Mononuclear cell (primary cell): ENCODE data around the gene U2AF2. TPM values are rescaled to one million over a fixed set of nuclear protein-coding genes. Genes with fewer than 3 reads are reported as not detected.

ENCODE experiments used
- total RNA-seq: library from RNA; depleted of rRNA; stranded (reverse); fragments of >200 nt; gene quantifications from one replicate; pipeline ENCODE4 v1.2.3, GENCODE V29; 2012

The U2AF2 gene
- total RNA-seq, 1 donor = 55.6 TPM

Other genes starting within 250 kb of the U2AF2 start
- gene UBE2S, start 247.2 kb upstream of the U2AF2 start, total RNA-seq = 20.7 TPM
- not detected for gene SHISA7, start 211.7 kb upstream of the U2AF2 start, total RNA-seq
- 4.5 TPM for gene ISOC2, start 193.4 kb upstream of the U2AF2 start, total RNA-seq
- gene C19orf85, start 190.3 kb upstream of the U2AF2 start, total RNA-seq = not detected
- 3.5 TPM for gene ZNF628, start 178.4 kb upstream of the U2AF2 start, total RNA-seq
- 1.9 TPM for gene NAT14, start 169.8 kb upstream of the U2AF2 start, total RNA-seq
- gene SSC5D, start 166.6 kb upstream of the U2AF2 start, total RNA-seq = 0.10 TPM
- not detected for gene SBK2, start 117.9 kb upstream of the U2AF2 start, total RNA-seq
- gene SBK3, start 109.5 kb upstream of the U2AF2 start, total RNA-seq = not detected
- 2.7 TPM for gene ZNF579, start 74.2 kb upstream of the U2AF2 start, total RNA-seq
- gene FIZ1, start 55.5 kb upstream of the U2AF2 start, total RNA-seq = 2.2 TPM
- 9.6 TPM for gene ZNF524, start 54.7 kb upstream of the U2AF2 start, total RNA-seq
- 3.3 TPM for gene ZNF865, start 49.4 kb upstream of the U2AF2 start, total RNA-seq
- gene ZNF784, start 30.5 kb upstream of the U2AF2 start, total RNA-seq = 6.3 TPM
- gene ZNF580, start 14.0 kb upstream of the U2AF2 start, total RNA-seq = 14.4 TPM
- 19.0 TPM for gene ZNF581, start 11.4 kb upstream of the U2AF2 start, total RNA-seq
- 1.9 TPM for gene CCDC106, start 6.8 kb upstream of the U2AF2 start, total RNA-seq
- gene EPN1, start 20.2 kb downstream of the U2AF2 start, total RNA-seq = 23.5 TPM
- gene NLRP9, start 83.4 kb downstream of the U2AF2 start, total RNA-seq = not detected
- gene RFPL4A, start 104.1 kb downstream of the U2AF2 start, total RNA-seq = not detected
- not detected for gene RFPL4AL1, start 114.1 kb downstream of the U2AF2 start, total RNA-seq
- under 0.01 TPM for gene NLRP11, start 177.0 kb downstream of the U2AF2 start, total RNA-seq
- gene NLRP4, start 181.5 kb downstream of the U2AF2 start, total RNA-seq = not detected